ENCODE data around the gene MTMR4. TPM values are rescaled to one million over a fixed set of nuclear protein-coding genes. Genes with fewer than 3 reads are reported as not detected.

MTMR4 gene
- total RNA-seq, 1 experiment from 2014 or later, result 26.1 TPM

Other genes starting within 250 kb of the MTMR4 start
- not detected in 2 replicates for gene MPO, start 233.7 kb downstream of the MTMR4 start, total RNA-seq (2014; rRNA removed; shearing (Covaris generic))
- not detected in 2 replicates for gene TSPOAP1, start 185.8 kb downstream of the MTMR4 start, total RNA-seq (2014; rRNA removed; shearing (Covaris generic))
- gene SUPT4H1, start 162.4 kb downstream of the MTMR4 start, total RNA-seq (2014; rRNA removed; shearing (Covaris generic)), result 61.6 and 70.3 TPM in 2 replicates
- gene RNF43, start 97.1 kb downstream of the MTMR4 start, total RNA-seq (2014; rRNA removed; shearing (Covaris generic)), result not detected in 2 replicates
- not detected in 2 replicates for gene HSF5, start 26.2 kb downstream of the MTMR4 start, total RNA-seq (2014; rRNA removed; shearing (Covaris generic))
- gene TEX14, start 177.4 kb upstream of the MTMR4 start, total RNA-seq (2014; rRNA removed; shearing (Covaris generic)), result 0.10 TPM in 1 of 2 replicates, not detected in the other
- gene RAD51C, start 178.0 kb upstream of the MTMR4 start, total RNA-seq (2014; rRNA removed; shearing (Covaris generic)), result 51.0 and 76.2 TPM in 2 replicates
- 0.87 and 0.92 TPM in 2 replicates for gene PPM1E, start 241.2 kb upstream of the MTMR4 start, total RNA-seq (2014; rRNA removed; shearing (Covaris generic))